K562 (cell line): ENCODE measurements around the gene TPO. TPM values are rescaled to one million over a fixed set of nuclear protein-coding genes. Genes with fewer than 3 reads are reported as not detected.

ENCODE experiments used
- ATAC-seq: fragments of 200-7000 bp; cut with Tn5 transposase; 3 replicates; pipeline ENCODE4 v1.9.1; 2020; ENCODE audit warnings: moderate library complexity
- BruUV-seq: library from RNA; stranded (reverse); fragments of 400-500 nt; replicated peaks from 2 replicates; lab custom pipeline; 2021; lab: Mats Ljungman, UMichigan
- CTCF ChIA-PET: fragments of 300-600 bp; formaldehyde crosslinking; extraction: SDS; loops from one replicate; lab custom pipeline; 2021; ENCODE audit warnings: low intra/inter-chr PET ratio; lab: Yijun Ruan, JAX
- POLR2A ChIA-PET: fragments of 300-600, 350-650 bp; sonication (Branson Sonifier 250); formaldehyde crosslinking; extraction: SDS; loops from one replicate; lab custom pipeline; 2021; ENCODE audit warnings: antibody characterized with exemption, inconsistent platforms; lab: Yijun Ruan, JAX
- DNase-seq, 4 experiments: peaks; one replicate each; pipeline versions ENCODE4 v3.0.0 to v3.0.0-alpha.2; 2011 to 2018; ENCODE audit warnings: low spot score in 3 of 4, mixed read lengths in 3 of 4; ENCODE audit errors: extremely low read depth in 1 of 4
- FAIRE-seq: peaks from 2 replicates; lab custom pipeline; 2011; peaks lifted over from hg19 to GRCh38; lab: Jason Lieb, UNC
- H2AFZ ChIP-seq: 2 replicates; pipeline ENCODE4 v1.6.0; 2011; ENCODE audit warnings: low read depth, low read length, control low read depth, inconsistent platforms
- H3K27ac ChIP-seq: fragments of 200-600 bp; 3 replicates; pipeline ENCODE4 v1.8.0; 2011; ENCODE audit warnings: low read depth, mild to moderate bottlenecking, control low read depth, inconsistent platforms, low read length, moderate library complexity, mixed read lengths; ENCODE audit errors: extremely low read depth
- H3K27me3 ChIP-seq, 2 experiments: fragments of 300-600 bp in 1 of 2; 2 replicates in 1 of 2; 3 replicates in 1 of 2; pipeline versions ENCODE4 v1.6.0 to v1.8.0; 2011; ENCODE audit warnings: inconsistent platforms in 2 of 2, low read length in 2 of 2, mild to moderate bottlenecking in 1 of 2, mixed read lengths in 1 of 2, moderate library complexity in 1 of 2; ENCODE audit not compliant: control insufficient read depth in 2 of 2, insufficient read depth in 2 of 2
- H3K36me3 ChIP-seq: fragments of 300-600 bp; 3 replicates; pipeline ENCODE4 v1.8.0; 2011; ENCODE audit warnings: mild to moderate bottlenecking, low read length, inconsistent platforms; ENCODE audit not compliant: control insufficient read depth, insufficient read depth
- H3K4me1 ChIP-seq, 2 experiments: fragments of 200-600 bp in 1 of 2; replicated peaks in 1 of 2; 2 replicates in 1 of 2; 3 replicates in 1 of 2; pipeline versions ENCODE4 v1.5.1 to v1.8.0; 2011; ENCODE audit warnings: inconsistent platforms in 2 of 2, low read length in 2 of 2, mild to moderate bottlenecking in 1 of 2, mixed read lengths in 1 of 2, moderate library complexity in 1 of 2; ENCODE audit not compliant: control insufficient read depth in 2 of 2, insufficient read depth in 2 of 2
- H3K4me2 ChIP-seq: 2 replicates; pipeline ENCODE4 v1.6.1; 2011; ENCODE audit warnings: low read length, control low read depth, inconsistent platforms, mixed read lengths; ENCODE audit not compliant: insufficient read depth
- H3K4me3 ChIP-seq: fragments of 200-600 bp; sonication (generic), shearing (Covaris generic); 2 replicates; pipeline ENCODE4 v1.5.1; 2016; ENCODE audit warnings: control low read depth, inconsistent platforms
- H3K79me2 ChIP-seq: fragments of 200-600 bp; 3 replicates; pipeline ENCODE4 v1.8.0; 2011; ENCODE audit warnings: low read length, inconsistent platforms; ENCODE audit not compliant: control insufficient read depth, insufficient read depth
- H3K9ac ChIP-seq, 2 experiments: 2 replicates each; pipeline versions ENCODE4 v1.6.0 to v1.6.1; 2011; ENCODE audit warnings: low read depth in 2 of 2, low read length in 2 of 2, control low read depth in 1 of 2, inconsistent platforms in 1 of 2, mild to moderate bottlenecking in 1 of 2, mixed read lengths in 1 of 2; ENCODE audit not compliant: insufficient read depth in 1 of 2
- H3K9me1 ChIP-seq: one replicate; pipeline ENCODE4 v1.6.0; 2011; ENCODE audit warnings: inconsistent platforms, mild to moderate bottlenecking, low read length, moderate library complexity; ENCODE audit not compliant: control insufficient read depth, insufficient read depth
- H3K9me3 ChIP-seq: replicated peaks from 2 replicates; pipeline ENCODE4 v1.5.1; 2011; ENCODE audit warnings: low read depth, low read length, inconsistent platforms; ENCODE audit not compliant: control insufficient read depth, insufficient read depth
- H4K20me1 ChIP-seq: replicated peaks from 2 replicates; pipeline ENCODE4 v1.6.1; 2011; ENCODE audit warnings: low read length, inconsistent platforms, mixed read lengths; ENCODE audit not compliant: control insufficient read depth, insufficient read depth
- BMI1 ChIP-seq: fragments of 150-350 bp; IDR thresholded peaks from 2 replicates; pipeline ENCODE4 v1.6.1; 2014; ENCODE audit warnings: low read length
- E2F3 ChIP-seq: fragments of 250-450 bp; sonication (Bioruptor Pico); IDR thresholded peaks from 2 replicates; pipeline ENCODE4 v1.4.0; 2020; ENCODE audit warnings: mild to moderate bottlenecking
- HNRNPH1 ChIP-seq: fragments of 200-400 bp; formaldehyde crosslinking; optimal IDR thresholded peaks from 2 replicates; pipeline ENCODE3; 2017; ENCODE audit warnings: low read depth, mild to moderate bottlenecking, low read length, moderate library complexity
- HNRNPUL1 ChIP-seq: fragments of 200-400 bp; formaldehyde crosslinking; IDR thresholded peaks from 2 replicates; pipeline ENCODE4 v1.6.1; 2017; ENCODE audit warnings: low read length
- KLF1 ChIP-seq: fragments of 450-650 bp; IDR thresholded peaks from 2 replicates; pipeline ENCODE4 v1.6.1; 2016; ENCODE audit warnings: missing genetic modification characterization, missing compliant biosample characterization
- MGA ChIP-seq: fragments of 450-650 bp; IDR thresholded peaks from 2 replicates; pipeline ENCODE4 v1.6.1; 2016; ENCODE audit warnings: mild to moderate bottlenecking, moderate library complexity
- MITF ChIP-seq: IDR thresholded peaks from 2 replicates; pipeline ENCODE4 v1.6.1; 2014; ENCODE audit warnings: antibody characterized with exemption
- RBM15 ChIP-seq: fragments of 200-400 bp; formaldehyde crosslinking; IDR thresholded peaks from 2 replicates; pipeline ENCODE4 v1.6.1; 2018; ENCODE audit warnings: mild to moderate bottlenecking, low read length, moderate library complexity; ENCODE audit not compliant: insufficient read depth
- ZNF41 ChIP-seq: fragments of 250-450 bp; sonication (Bioruptor Pico); conservative IDR thresholded peaks from 2 replicates; pipeline ENCODE4 v1.4.0; 2020; ENCODE audit warnings: mild to moderate bottlenecking
- ZNF644 ChIP-seq: fragments of 200-800 bp; sonication (Bioruptor generic); IDR thresholded peaks from 2 replicates; pipeline ENCODE4 v1.6.1; 2016; ENCODE audit warnings: low read depth, missing genetic modification characterization, missing compliant biosample characterization
- ZNF696 ChIP-seq: fragments of 250-450 bp; sonication (Bioruptor Pico); conservative IDR thresholded peaks from 2 replicates; pipeline ENCODE4 v1.4.0; 2020; ENCODE audit warnings: mild to moderate bottlenecking, moderate library complexity
- WGBS: fragments of 100-300 bp; shearing (Covaris generic); methylation state at CpG from one replicate; pipeline ENCODE4 v1.1.6; 2016; ENCODE audit warnings: low coverage, mixed read lengths; ENCODE audit not compliant: insufficient coverage; ENCODE audit errors: missing lambda C conversion rate; 5-methylcytosine and 5-hydroxymethylcytosine counted together
- in situ Hi-C: fragments of 300-500 bp; cut with MboI; formaldehyde crosslinking; loops from 4 replicates; pipeline ENCODE4 v1.15.0; 2018; ENCODE audit warnings: inconsistent platforms, mixed read lengths
- intact Hi-C: fragments of 100-400 bp; cut with micrococcal nuclease; formaldehyde crosslinking; loops from 2 replicates; pipeline ENCODE4 v1.14.2; 2022
- polyA plus RNA-seq, 8 experiments: library from polyadenylated mRNA; depleted of rRNA in 4 of 8; stranded (reverse) in 5 of 8; unstranded in 3 of 8; fragments of >200 nt; fragmentation: Nextera tagmentation in 2 of 8; fragmentation: Illumina TruSeq in 1 of 8; extraction: Ambion mirVana in 2 of 8; extraction: Trizol in 1 of 8; gene quantifications; 2 replicates each; pipeline versions ENCODE4 v1.2.1 to v1.2.3, GENCODE V29; 2011 to 2014; ENCODE audit warnings: inconsistent platforms in 1 of 8, missing spikeins in 1 of 8
- total RNA-seq, 7 experiments: library from RNA; depleted of rRNA in 6 of 7; stranded (reverse); fragments of >200 nt in 6 of 7; fragmentation: Illumina TruSeq in 2 of 7; extraction: Trizol in 2 of 7; gene quantifications; 2 replicates each; pipeline versions ENCODE4 v1.2.1 to v1.2.3, GENCODE V29; 2011 to 2021; ENCODE audit warnings: low replicate concordance in 1 of 7

The TPO gene
- total and polyA plus RNA-seq, 9 of the 15 experiments (the other 6 are each of a cell fraction or from before 2014, with no cell fraction given) = not detected

GRCh38 chr2:1374287-1374686 is 39.0 kb upstream of the TPO start:
- no peaks in the 10 kb centered on the region for H4K20me1 ChIP-seq
- POLR2A ChIA-PET = interaction anchor here (0.7 kb wide), 1 partner anchor 176 kb away, joined by 3 read pairs; no protein-coding TSS in a partner anchor
- in situ Hi-C loops = no loop called here
- TF ChIP-seq KLF1 (tag) (no peak), ZNF41 (CRISPR knock-in tag) (no peak), E2F3 (no peak), MGA (no peak), HNRNPH1 (no peak), RBM15 (no peak), BMI1 (no peak), ZNF644 (no peak), HNRNPUL1 (no peak), ZNF696 (CRISPR knock-in tag) (no peak), MITF (no peak)

More at GRCh38 chr2:1374287-1374686, 39.0 kb upstream of the TPO start:
- BruUV-seq = no TSS peak
- H3K79me2 ChIP-seq = no peaks in the 10 kb centered on the region
- no peaks in the 10 kb centered on the region for H3K36me3 ChIP-seq
- ATAC-seq (no peak), DNase-seq (no peak), FAIRE-seq (no peak)
- intact Hi-C loops = no loop called here
- no peaks in the 10 kb centered on the region for H3K9me3 ChIP-seq
- CTCF ChIA-PET = no interaction called here
- H3K4me2 ChIP-seq = no peak overlapping the region
- peaks cover 8 to 40% of the 10 kb centered on the region in 2 experiments; a peak in 4 of 5 replicates for H3K27me3 ChIP-seq
- no peaks in the 10 kb centered on the region for H3K9me1 ChIP-seq
- 7% methylated on average over 9 of the region's 11 CpGs for WGBS
- no peak overlapping the region for H3K4me3 ChIP-seq
- no peak overlapping the region for H3K27ac ChIP-seq
- no peaks in the 10 kb centered on the region for H3K4me1 ChIP-seq
- H3K9ac ChIP-seq = no peak overlapping the region
- no peak overlapping the region for H2AFZ ChIP-seq
